HCT116 (cell line): ENCODE results near the gene DUOXA2. TPM values are rescaled to one million over a fixed set of nuclear protein-coding genes. Genes with fewer than 3 reads are reported as not detected.
A peak's percentile ranks its signal among the peaks of the same experiment; 100 is the strongest.

ENCODE experiments used
- ATAC-seq: fragments of 200-7000 bp; cut with Tn5 transposase; 2 replicates; pipeline ENCODE4 v1.9.1; 2020; ENCODE audit warnings: mild to moderate bottlenecking, moderate library complexity
- BruUV-seq: library from RNA; stranded (reverse); fragments of 400-500 nt; replicated peaks from 2 replicates; lab custom pipeline; 2021; lab: Mats Ljungman, UMichigan
- CTCF ChIA-PET: fragments of 300-600 bp; sonication (Branson Sonifier 250); formaldehyde crosslinking; loops from one replicate; lab custom pipeline; 2021; ENCODE audit warnings: antibody characterized with exemption; lab: Charles Lee
- POLR2A ChIA-PET: fragments of 300-600, 350-600 bp; sonication (Branson Sonifier 250); formaldehyde crosslinking; loops from one replicate; lab custom pipeline; 2021; ENCODE audit warnings: antibody characterized with exemption; lab: Charles Lee
- RAD21 ChIA-PET, 2 experiments: fragments of 300-600 bp; sonication (Branson Sonifier 250); formaldehyde crosslinking; loops; one replicate each; lab custom pipeline; 2023; ENCODE audit warnings: low total read pairs in 2 of 2; ENCODE audit not compliant: uncharacterized antibody in 2 of 2, unreplicated experiment in 2 of 2, low non-redundant PET in 1 of 2; lab: Charles Lee
- DNase-seq: peaks from one replicate; pipeline ENCODE4 v3.0.0-alpha.2; 2010; ENCODE audit warnings: low read depth, low spot score
- H2AFZ ChIP-seq: fragments of 200-600 bp; shearing (Covaris generic), sonication (generic); 2 replicates; pipeline ENCODE4 v1.6.1; 2017; ENCODE audit warnings: low read depth, mixed run types, mixed read lengths, antibody characterized with exemption, low read length; ENCODE audit not compliant: poor library complexity, severe bottlenecking
- H3K27ac ChIP-seq: 2 replicates; pipeline ENCODE4 v1.5.1; 2012; ENCODE audit warnings: low read depth, low read length
- H3K27me3 ChIP-seq: fragments of 200-600 bp; sonication (generic); 2 replicates; pipeline ENCODE4 v1.6.1; 2016; ENCODE audit warnings: mixed run types, low read length, mixed read lengths; ENCODE audit not compliant: insufficient read depth
- H3K36me3 ChIP-seq, 2 experiments: fragments of 200-500 bp in 1 of 2; fragments of 200-600 bp in 1 of 2; sonication (Bioruptor generic) in 1 of 2; sonication (generic) in 1 of 2; 2 replicates each; pipeline versions ENCODE4 v1.5.1 to v1.6.1; 2014 to 2016; ENCODE audit warnings: low read length in 2 of 2, inconsistent platforms in 1 of 2, mixed read lengths in 1 of 2, mixed run types in 1 of 2; ENCODE audit not compliant: insufficient read depth in 2 of 2, control insufficient read depth in 1 of 2
- H3K4me1 ChIP-seq, 2 experiments: fragments of 200-600 bp in 1 of 2; sonication (generic) in 1 of 2; 2 replicates each; pipeline versions ENCODE4 v1.5.1 to v1.6.1; 2012 to 2017; ENCODE audit warnings: low read length in 2 of 2, inconsistent platforms in 1 of 2, mild to moderate bottlenecking in 1 of 2, mixed read lengths in 1 of 2, mixed run types in 1 of 2, moderate library complexity in 1 of 2; ENCODE audit not compliant: insufficient read depth in 2 of 2, control insufficient read depth in 1 of 2
- H3K4me2 ChIP-seq: fragments of 200-600 bp; sonication (generic); 2 replicates; pipeline ENCODE4 v1.6.1; 2017; ENCODE audit warnings: mixed run types, low read length, mixed read lengths
- H3K4me3 ChIP-seq, 2 experiments: fragments of 200-600 bp in 1 of 2; sonication (generic) in 1 of 2; replicated peaks in 1 of 2; 2 replicates each; pipeline ENCODE4 v1.5.1; 2011 to 2016; ENCODE audit warnings: low read length in 2 of 2, control low read depth in 1 of 2, low read depth in 1 of 2, mild to moderate bottlenecking in 1 of 2, mixed read lengths in 1 of 2, mixed run types in 1 of 2
- H3K79me2 ChIP-seq: fragments of 200-600 bp; sonication (generic); 2 replicates; pipeline ENCODE4 v1.6.1; 2017; ENCODE audit warnings: mild to moderate bottlenecking, mixed run types, low read length, moderate library complexity, mixed read lengths; ENCODE audit not compliant: insufficient read depth
- H3K9ac ChIP-seq: fragments of 200-600 bp; sonication (generic); 2 replicates; pipeline ENCODE4 v1.6.1; 2016; ENCODE audit warnings: low read length, mixed read lengths
- H3K9me2 ChIP-seq: fragments of 200-600 bp; sonication (generic), shearing (Covaris generic); 2 replicates; pipeline ENCODE4 v1.6.1; 2017; ENCODE audit warnings: mixed run types, mild to moderate bottlenecking, moderate library complexity; ENCODE audit not compliant: insufficient read depth
- H3K9me3 ChIP-seq, 2 experiments: fragments of 200-500 bp in 1 of 2; fragments of 200-600 bp in 1 of 2; sonication (Bioruptor generic) in 1 of 2; sonication (generic) in 1 of 2; 2 replicates each; pipeline ENCODE4 v1.6.1; 2014 to 2017; ENCODE audit warnings: low read length in 2 of 2, mixed read lengths in 2 of 2, inconsistent platforms in 1 of 2, low read depth in 1 of 2, mild to moderate bottlenecking in 1 of 2, mixed run types in 1 of 2, moderate library complexity in 1 of 2; ENCODE audit not compliant: control insufficient read depth in 1 of 2, insufficient read depth in 1 of 2
- H4K20me1 ChIP-seq: fragments of 200-600 bp; sonication (generic), shearing (Covaris generic); 2 replicates; pipeline ENCODE4 v1.6.1; 2017; ENCODE audit warnings: mixed run types, mild to moderate bottlenecking, moderate library complexity; ENCODE audit not compliant: insufficient read depth
- CBX3 ChIP-seq: IDR thresholded peaks from 2 replicates; pipeline ENCODE4 v1.6.1; 2012; ENCODE audit warnings: low read depth
- CEBPB ChIP-seq: IDR thresholded peaks from 2 replicates; pipeline ENCODE4 v1.6.1; 2012; ENCODE audit warnings: low read depth
- EGR1 ChIP-seq: IDR thresholded peaks from 2 replicates; pipeline ENCODE4 v1.6.1; 2012; ENCODE audit warnings: low read depth
- ELF1 ChIP-seq: IDR thresholded peaks from 2 replicates; pipeline ENCODE4 v1.6.1; 2012; ENCODE audit warnings: low read depth, borderline replicate concordance
- EZH2 ChIP-seq: fragments of 200-600 bp; sonication (generic); IDR thresholded peaks from 2 replicates; pipeline ENCODE4 v1.6.1; 2017; ENCODE audit warnings: antibody characterized with exemption, mixed run types
- EZH2phosphoT487 ChIP-seq: fragments of 200-600 bp; IDR thresholded peaks from 2 replicates; pipeline ENCODE4 v1.6.1; 2018; ENCODE audit warnings: antibody characterized with exemption, borderline replicate concordance
- JUND ChIP-seq: IDR thresholded peaks from 2 replicates; pipeline ENCODE4 v1.6.1; 2012
- POLR2A ChIP-seq: IDR thresholded peaks from 2 replicates; pipeline ENCODE4 v1.7.0; 2011; ENCODE audit warnings: borderline replicate concordance; ENCODE audit not compliant: insufficient read depth, insufficient read length; ENCODE audit errors: extremely low read depth
- RAD21 ChIP-seq: IDR thresholded peaks from 2 replicates; pipeline ENCODE4 v1.6.1; 2012; ENCODE audit warnings: low read depth, mild to moderate bottlenecking
- REST ChIP-seq: IDR thresholded peaks from 2 replicates; pipeline ENCODE4 v1.6.1; 2012; ENCODE audit warnings: low read depth
- SIN3A ChIP-seq: IDR thresholded peaks from 2 replicates; pipeline ENCODE4 v1.6.1; 2012; ENCODE audit warnings: low read depth
- SRF ChIP-seq: IDR thresholded peaks from 2 replicates; pipeline ENCODE4 v1.6.1; 2012; ENCODE audit warnings: low read depth
- TCF7L2 ChIP-seq: IDR thresholded peaks from 2 replicates; pipeline ENCODE4 v1.7.0; 2011; ENCODE audit warnings: borderline replicate concordance, inconsistent platforms; ENCODE audit not compliant: insufficient read depth, insufficient read length; ENCODE audit errors: extremely low read depth
- YY1 ChIP-seq: IDR thresholded peaks from 2 replicates; pipeline ENCODE4 v1.6.1; 2011; ENCODE audit warnings: low read length, low read depth, moderate library complexity, mild to moderate bottlenecking; ENCODE audit not compliant: insufficient replicate concordance; ENCODE audit errors: extremely low read depth
- ZFX ChIP-seq: fragments of 450-650 bp; IDR thresholded peaks from 2 replicates; pipeline ENCODE4 v1.6.1; 2017
- ZNF274 ChIP-seq: fragments of 200-500 bp; sonication (Bioruptor generic); IDR thresholded peaks from 2 replicates; pipeline ENCODE4 v1.6.1; 2014; ENCODE audit warnings: mild to moderate bottlenecking, low read depth, low read length, inconsistent platforms
- intact Hi-C: fragments of 100-400 bp; cut with micrococcal nuclease; formaldehyde crosslinking; loops from 2 replicates; pipeline ENCODE4 v1.10.0; 2022
- total RNA-seq: library from RNA; stranded (reverse); gene quantifications from one replicate; pipeline ENCODE4 v1.2.1, GENCODE V29; 2021; ENCODE audit not compliant: unreplicated experiment
- TF ChIP-seq, protein P1 (sequence below): IDR thresholded peaks from 2 replicates; pipeline ENCODE4 v1.6.1; 2012
- TF ChIP-seq, protein P2 (sequence below): IDR thresholded peaks from 2 replicates; pipeline ENCODE4 v1.6.1; 2012
- TF ChIP-seq, protein P3 (sequence below): IDR thresholded peaks from 2 replicates; pipeline ENCODE4 v1.6.1; 2011; ENCODE audit warnings: mild to moderate bottlenecking, low read length, moderate library complexity; ENCODE audit not compliant: insufficient replicate concordance; ENCODE audit errors: extremely low read depth

The DUOXA2 gene
- total RNA-seq, 1 experiment from 2014 or later, result not detected

- POLR2A ChIA-PET, result interaction anchor here (1.4 kb wide), 1 partner anchor 13 kb away, joined by 3 read pairs; the partner anchor contains the start of gene DUOX1
- no peaks in the 10 kb centered on the region for H3K9me3 ChIP-seq
Observed at GRCh38 chr15:45117308-45118130, 3.4 kb downstream of the DUOXA2 start.

More at GRCh38 chr15:45117308-45118130, 3.4 kb downstream of the DUOXA2 start:
- Histone ChIP-seq H3K36me3 (no peaks in the 10 kb centered on the region), H3K79me2 (no peaks in the 10 kb centered on the region), H3K27me3 (no peaks in the 10 kb centered on the region), H2AFZ (no peak overlapping the region), H3K4me3 (no peak overlapping the region), H3K4me1 (peaks cover 2 to 15% of the 10 kb centered on the region in 2 experiments; a peak in 3 of 4 replicates), H3K27ac (no peak overlapping the region), H3K4me2 (peak overlapping the region; percentile 34), H4K20me1 (no peaks in the 10 kb centered on the region), H3K9ac (no peak overlapping the region), H3K9me2 (no peaks in the 10 kb centered on the region)
- intact Hi-C loops, result no loop called here
- RAD21 ChIA-PET, result interaction anchor here in 1 of 2 experiments (1.1 kb wide), 1 partner anchor 9 kb away, joined by 4 read pairs; no protein-coding TSS in a partner anchor
- peak; percentile 52 for ATAC-seq
- TF ChIP-seq ZFX (no peak), CBX3 (no peak), JUND (no peak), RAD21 (no peak), EGR1 (no peak), REST (no peak), POLR2A (no peak), YY1 (no peak), ZNF274 (no peak), CEBPB (no peak), EZH2 (no peak), ELF1 (no peak), EZH2phosphoT487 (no peak), TCF7L2 (no peak), SRF (no peak), SIN3A (no peak)
- TF ChIP-seq, protein P1, sequence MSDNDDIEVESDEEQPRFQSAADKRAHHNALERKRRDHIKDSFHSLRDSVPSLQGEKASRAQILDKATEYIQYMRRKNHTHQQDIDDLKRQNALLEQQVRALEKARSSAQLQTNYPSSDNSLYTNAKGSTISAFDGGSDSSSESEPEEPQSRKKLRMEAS, result no peak
- TF ChIP-seq, protein P2, sequence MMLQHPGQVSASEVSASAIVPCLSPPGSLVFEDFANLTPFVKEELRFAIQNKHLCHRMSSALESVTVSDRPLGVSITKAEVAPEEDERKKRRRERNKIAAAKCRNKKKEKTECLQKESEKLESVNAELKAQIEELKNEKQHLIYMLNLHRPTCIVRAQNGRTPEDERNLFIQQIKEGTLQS, result no peak
- TF ChIP-seq, protein P3, sequence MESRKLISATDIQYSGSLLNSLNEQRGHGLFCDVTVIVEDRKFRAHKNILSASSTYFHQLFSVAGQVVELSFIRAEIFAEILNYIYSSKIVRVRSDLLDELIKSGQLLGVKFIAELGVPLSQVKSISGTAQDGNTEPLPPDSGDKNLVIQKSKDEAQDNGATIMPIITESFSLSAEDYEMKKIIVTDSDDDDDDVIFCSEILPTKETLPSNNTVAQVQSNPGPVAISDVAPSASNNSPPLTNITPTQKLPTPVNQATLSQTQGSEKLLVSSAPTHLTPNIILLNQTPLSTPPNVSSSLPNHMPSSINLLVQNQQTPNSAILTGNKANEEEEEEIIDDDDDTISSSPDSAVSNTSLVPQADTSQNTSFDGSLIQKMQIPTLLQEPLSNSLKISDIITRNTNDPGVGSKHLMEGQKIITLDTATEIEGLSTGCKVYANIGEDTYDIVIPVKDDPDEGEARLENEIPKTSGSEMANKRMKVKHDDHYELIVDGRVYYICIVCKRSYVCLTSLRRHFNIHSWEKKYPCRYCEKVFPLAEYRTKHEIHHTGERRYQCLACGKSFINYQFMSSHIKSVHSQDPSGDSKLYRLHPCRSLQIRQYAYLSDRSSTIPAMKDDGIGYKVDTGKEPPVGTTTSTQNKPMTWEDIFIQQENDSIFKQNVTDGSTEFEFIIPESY, result no peak
- CTCF ChIA-PET, result interaction anchor here (0.6 to 1.9 kb wide), 26 partner anchors 8 to 476 kb away, joined by 3 to 60 read pairs (median 6); partner anchors contain the start of genes DUOX1 and DUOXA1
- no TSS peak for BruUV-seq
- DNase-seq, result no peak
